Gastroesophageal sphincter (tissue), 4 donors: Measurements from ENCODE around the gene HS3ST5. TPM values are rescaled to one million over a fixed set of nuclear protein-coding genes. Genes with fewer than 3 reads are reported as not detected.
A peak's percentile ranks its signal among the peaks of the same experiment; 100 is the strongest.

Experiments
- ATAC-seq: fragments of 150-250 bp; one replicate; pipeline ENCODE4 v1.9.1; 2016; ENCODE audit warnings: mild to moderate bottlenecking, moderate library complexity
- H3K27ac ChIP-seq, 4 donors: fragments of 200-600 bp; sonication (generic) in 3 of 4; 1 replicate in 3 of 4; 2 replicates in 1 of 4; pipeline ENCODE4 v1.5.1; 2016 to 2019
- H3K27me3 ChIP-seq: fragments of 200-600 bp; sonication (generic); one replicate; pipeline ENCODE4 v1.5.1; 2019
- H3K36me3 ChIP-seq, 2 donors: fragments of 200-600 bp; sonication (generic); one replicate each; pipeline ENCODE4 v1.5.1; 2019; ENCODE audit warnings: control low read depth in 1 of 2
- H3K4me1 ChIP-seq, 3 donors: fragments of 200-600 bp; sonication (generic); 1 replicate in 2 of 3; 2 replicates in 1 of 3; pipeline ENCODE4 v1.5.1; 2016 to 2019; ENCODE audit warnings: control low read depth in 2 of 3
- H3K4me3 ChIP-seq, 2 donors: fragments of 200-600 bp; sonication (generic); one replicate each; pipeline ENCODE4 v1.5.1; 2019; ENCODE audit warnings: mild to moderate bottlenecking in 1 of 2, moderate library complexity in 1 of 2
- H3K9me3 ChIP-seq, 3 donors: fragments of 200-600 bp; sonication (generic); one replicate each; pipeline ENCODE4 v1.5.1; 2017 to 2019; ENCODE audit warnings: control low read depth in 2 of 3
- EP300 ChIP-seq: sonication (generic); formaldehyde crosslinking; IDR thresholded peaks from one replicate; pipeline ENCODE4 v1.6.1; 2017; ENCODE audit warnings: antibody characterized with exemption, mild to moderate bottlenecking
- POLR2A ChIP-seq, 2 donors: fragments of 450-650 bp; IDR thresholded peaks; one replicate each; pipeline ENCODE4 v1.6.1; 2017; ENCODE audit warnings: antibody characterized with exemption in 2 of 2, mild to moderate bottlenecking in 2 of 2, moderate library complexity in 1 of 2
- POLR2AphosphoS5 ChIP-seq: sonication (generic); formaldehyde crosslinking; IDR thresholded peaks from one replicate; pipeline ENCODE4 v1.6.1; 2017; ENCODE audit warnings: antibody characterized with exemption
- WGBS, 2 donors: methylation state at CpG; one replicate each; pipeline ENCODE4 v1.1.5; 2018; ENCODE audit warnings: low coverage in 1 of 2; 5-methylcytosine and 5-hydroxymethylcytosine counted together
- total RNA-seq, 4 donors: library from RNA; depleted of rRNA; stranded (reverse); fragments of >200 nt; gene quantifications; one replicate each; pipeline ENCODE4 v1.1.0, GENCODE V29; 2016
- TF ChIP-seq, protein P1 (sequence below), 4 experiments: fragments of 200-600 bp in 2 of 4; fragments of 450-650 bp in 2 of 4; sonication (generic) in 1 of 4; IDR thresholded peaks; one replicate each; pipeline ENCODE4 v1.5.1; 2017 to 2019; ENCODE audit warnings: antibody characterized with exemption in 4 of 4, mild to moderate bottlenecking in 2 of 4, moderate library complexity in 2 of 4

The HS3ST5 gene
- total RNA-seq, 4 donors from 2014 or later: 0.13 TPM; not detected in 3

DNA sequence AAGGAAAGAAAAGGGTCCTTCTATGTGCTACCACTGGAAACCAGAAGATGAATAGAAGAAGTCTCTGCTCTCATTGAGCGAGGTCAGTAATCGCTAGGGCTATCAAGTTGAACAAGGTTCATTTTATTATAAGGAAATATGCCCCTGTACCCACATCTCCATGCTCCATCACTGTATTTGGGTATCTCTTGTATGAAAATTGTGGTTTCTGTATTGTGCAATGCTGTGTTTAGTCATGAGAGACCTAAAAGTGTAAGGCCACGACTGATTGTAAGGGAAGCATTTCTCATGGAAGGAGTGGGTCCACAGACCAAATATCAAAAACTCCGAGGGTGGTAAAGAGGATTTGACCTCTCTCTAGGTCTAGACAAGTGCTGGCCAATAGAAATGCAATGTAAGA, 3.6 kb upstream of the HS3ST5 start:
- Histone ChIP-seq H3K36me3 (no peaks in the 10 kb centered on the region), H3K4me1 (peaks cover 0 to 31% (median 13%) of the 10 kb centered on the region in 3 donors), H3K9me3 (no peaks in the 10 kb centered on the region), H3K4me3 (no peak overlapping the region), H3K27ac (no peak overlapping the region), H3K27me3 (peaks cover 63% of the 10 kb centered on the region)
- no peak for TF ChIP-seq EP300
- TF ChIP-seq, protein P1, sequence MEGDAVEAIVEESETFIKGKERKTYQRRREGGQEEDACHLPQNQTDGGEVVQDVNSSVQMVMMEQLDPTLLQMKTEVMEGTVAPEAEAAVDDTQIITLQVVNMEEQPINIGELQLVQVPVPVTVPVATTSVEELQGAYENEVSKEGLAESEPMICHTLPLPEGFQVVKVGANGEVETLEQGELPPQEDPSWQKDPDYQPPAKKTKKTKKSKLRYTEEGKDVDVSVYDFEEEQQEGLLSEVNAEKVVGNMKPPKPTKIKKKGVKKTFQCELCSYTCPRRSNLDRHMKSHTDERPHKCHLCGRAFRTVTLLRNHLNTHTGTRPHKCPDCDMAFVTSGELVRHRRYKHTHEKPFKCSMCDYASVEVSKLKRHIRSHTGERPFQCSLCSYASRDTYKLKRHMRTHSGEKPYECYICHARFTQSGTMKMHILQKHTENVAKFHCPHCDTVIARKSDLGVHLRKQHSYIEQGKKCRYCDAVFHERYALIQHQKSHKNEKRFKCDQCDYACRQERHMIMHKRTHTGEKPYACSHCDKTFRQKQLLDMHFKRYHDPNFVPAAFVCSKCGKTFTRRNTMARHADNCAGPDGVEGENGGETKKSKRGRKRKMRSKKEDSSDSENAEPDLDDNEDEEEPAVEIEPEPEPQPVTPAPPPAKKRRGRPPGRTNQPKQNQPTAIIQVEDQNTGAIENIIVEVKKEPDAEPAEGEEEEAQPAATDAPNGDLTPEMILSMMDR (IDR thresholded peaks at IDR 0.05): no peak
- no peak for TF ChIP-seq POLR2AphosphoS5
- TF ChIP-seq POLR2A (IDR thresholded peaks at IDR 0.05): no peak
- WGBS, 2 donors: 83 to 93% methylated on average over 4 of the region's 4 CpGs
- ATAC-seq: no peak

DNA sequence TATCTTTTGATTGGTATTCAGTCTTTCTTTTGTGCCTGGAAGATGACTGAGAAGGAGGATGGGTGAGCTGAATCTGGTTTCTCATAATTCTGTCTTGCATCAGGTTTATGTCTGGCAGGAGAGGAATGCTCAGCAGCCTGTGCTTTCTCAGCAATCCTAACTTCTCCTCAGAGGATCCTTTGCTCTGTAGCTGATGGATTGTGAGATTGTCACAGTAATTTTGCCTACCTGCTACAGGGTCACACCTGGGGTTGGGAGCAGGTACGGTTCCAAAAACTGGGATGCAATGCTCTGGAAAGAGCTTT, 2.1 kb upstream of the HS3ST5 start:
- ATAC-seq: no peak
- Histone ChIP-seq H3K27me3 (peaks cover 68% of the 10 kb centered on the region), H3K4me3 (no peak overlapping the region), H3K9me3 (no peaks in the 10 kb centered on the region), H3K36me3 (no peaks in the 10 kb centered on the region), H3K4me1 (peaks cover 0 to 34% (median 13%) of the 10 kb centered on the region in 3 donors), H3K27ac (no peak overlapping the region)
- 83% methylated on average over 1 of the region's 1 CpG; no CpG with 5 or more reads in 1 of the 2 donors for WGBS, 2 donors
- TF ChIP-seq EP300 (no peak), POLR2AphosphoS5 (no peak), POLR2A (IDR thresholded peaks at IDR 0.05) (no peak)
- TF ChIP-seq, protein P1 (IDR thresholded peaks at IDR 0.05): no peak

DNA sequence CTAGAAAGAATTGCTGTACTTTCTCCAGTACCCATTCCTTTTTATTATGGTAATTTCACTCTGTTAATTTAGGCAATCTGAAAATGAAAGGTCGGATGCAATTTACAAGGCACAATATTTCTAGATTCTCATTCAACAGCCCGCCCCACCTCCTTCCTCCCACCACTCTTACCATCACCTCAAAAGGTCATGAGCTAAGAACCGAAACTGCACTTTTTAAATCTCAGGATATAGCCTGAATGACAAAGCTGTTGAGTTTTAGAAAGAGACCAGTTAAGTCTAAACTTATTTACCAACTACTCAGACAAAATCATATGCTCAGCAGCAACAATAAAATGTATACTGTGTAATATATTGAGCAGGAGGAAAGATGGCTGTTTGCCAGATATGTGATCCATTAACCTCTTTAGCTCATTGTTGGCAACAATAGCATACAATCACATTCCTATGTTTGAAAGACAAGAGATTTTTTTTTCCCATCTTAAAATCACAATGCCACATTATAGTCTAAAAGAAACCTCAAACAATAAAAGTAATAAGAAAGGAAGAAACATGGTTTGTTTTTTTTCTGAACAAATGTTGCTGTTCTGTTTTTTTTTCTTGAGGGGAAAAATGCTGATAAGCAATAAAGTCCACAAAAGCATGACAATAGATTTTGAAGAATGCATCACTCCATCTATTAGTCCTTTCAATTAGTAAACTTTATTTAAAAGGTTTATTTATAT, 1.6 kb upstream of the HS3ST5 start:
- Histone ChIP-seq H3K36me3 (no peaks in the 10 kb centered on the region), H3K4me1 (peaks cover 0 to 34% (median 13%) of the 10 kb centered on the region in 3 donors), H3K9me3 (no peaks in the 10 kb centered on the region), H3K27me3 (peaks cover 63% of the 10 kb centered on the region), H3K4me3 (no peak overlapping the region), H3K27ac (no peak overlapping the region)
- TF ChIP-seq POLR2AphosphoS5: no peak
- TF ChIP-seq EP300: no peak
- TF ChIP-seq, protein P1 (IDR thresholded peaks at IDR 0.05): no peak
- no peak for TF ChIP-seq POLR2A (IDR thresholded peaks at IDR 0.05)
- 67 to 83% methylated on average over 3 of the region's 3 CpGs for WGBS, 2 donors
- ATAC-seq: no peak

DNA sequence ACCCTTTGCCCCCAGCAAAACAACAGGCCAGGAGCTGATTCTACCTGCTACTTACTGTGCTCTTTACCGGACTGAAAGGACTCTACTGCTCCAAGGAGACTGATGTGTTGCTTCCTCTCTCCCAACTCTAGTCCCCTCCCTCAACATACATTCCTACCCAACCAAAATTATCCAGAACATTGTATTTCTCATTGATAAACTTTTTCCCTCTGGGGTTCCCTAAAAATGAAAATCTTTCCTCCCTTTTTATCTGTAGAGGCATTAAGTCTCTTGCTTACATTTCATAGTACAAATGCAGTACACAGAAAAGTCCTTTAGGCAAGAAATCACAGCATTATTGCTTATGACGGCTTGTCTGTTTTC, 940 bp upstream of the HS3ST5 start:
- peak overlapping the region in 1 of 2 donors; percentile 60 for H3K4me3 ChIP-seq
- no peak for ATAC-seq
- no peak overlapping the region for H3K27ac ChIP-seq
- H3K36me3 ChIP-seq: no peaks in the 10 kb centered on the region
- H3K27me3 ChIP-seq: peaks cover 61% of the 10 kb centered on the region
- peaks cover 0 to 34% (median 13%) of the 10 kb centered on the region in 3 donors for H3K4me1 ChIP-seq
- no peaks in the 10 kb centered on the region for H3K9me3 ChIP-seq
- WGBS, 2 donors: 27 to 42% methylated on average over 2 of the region's 2 CpGs
- no peak for TF ChIP-seq EP300
- TF ChIP-seq POLR2A (IDR thresholded peaks at IDR 0.05): no peak
- TF ChIP-seq, protein P1 (IDR thresholded peaks at IDR 0.05): no peak

DNA sequence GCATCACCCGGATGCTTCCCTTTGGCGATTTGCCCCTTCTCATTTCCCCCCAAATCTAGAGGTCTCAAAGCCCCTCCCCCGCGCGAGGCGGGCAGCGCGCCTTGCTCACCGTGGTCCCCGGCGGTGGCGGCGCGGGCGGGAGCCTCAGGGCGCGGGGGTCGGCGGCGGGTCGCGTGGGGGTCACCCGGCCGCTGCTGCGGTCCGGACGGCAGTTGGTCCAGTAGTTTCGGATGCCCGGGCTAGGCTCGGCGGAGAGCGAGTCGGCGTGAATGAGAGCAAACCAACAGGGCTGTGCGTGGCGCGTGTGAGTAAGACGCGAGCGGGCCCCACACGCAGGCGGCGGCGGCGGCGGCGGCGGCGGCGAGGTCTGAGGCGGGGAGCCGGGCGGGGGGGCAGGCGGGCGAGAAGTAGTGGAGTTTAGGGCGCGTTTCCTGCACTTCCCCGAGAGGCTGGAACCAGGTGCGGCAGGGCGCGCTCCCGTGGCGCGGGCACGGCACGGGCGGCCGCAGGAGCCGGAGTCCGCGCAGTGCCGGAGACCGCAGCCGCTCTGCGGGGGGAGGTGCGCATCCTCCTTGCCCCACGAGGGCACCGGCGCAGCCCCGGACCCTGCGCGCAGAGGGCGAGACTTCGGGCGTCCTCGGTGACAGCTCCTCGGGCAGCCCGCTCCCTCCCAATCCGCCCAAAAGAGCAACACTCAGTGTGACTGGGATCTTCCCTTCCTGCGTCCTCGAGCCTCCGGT, 567 bp downstream of the HS3ST5 start:
- Histone ChIP-seq H3K27ac (no peak overlapping the region), H3K27me3 (peaks cover 55% of the 10 kb centered on the region), H3K4me3 (peak overlapping the region; percentile 39 to 60), H3K9me3 (no peaks in the 10 kb centered on the region), H3K36me3 (no peaks in the 10 kb centered on the region), H3K4me1 (peaks cover 0 to 34% (median 13%) of the 10 kb centered on the region in 3 donors)
- no peak for ATAC-seq
- 0% methylated on average over 2 of the region's 92 CpGs; no CpG with 5 or more reads in 1 of the 2 donors for WGBS, 2 donors
- TF ChIP-seq EP300: no peak
- TF ChIP-seq POLR2AphosphoS5: no peak
- TF ChIP-seq, protein P1 (IDR thresholded peaks at IDR 0.05): no peak
- TF ChIP-seq POLR2A (IDR thresholded peaks at IDR 0.05): no peak
